Hypothalamus (tissue), 51 donors: ENCODE data around the gene LYZL2.
"Not testable (repeated sequence)": the region's sequence is repeated elsewhere in the genome, so short reads cannot be mapped to it uniquely, and the experiment has no call there.

Experiments
- DNase-seq, 51 donors: peaks; one replicate each; lab custom pipeline; 2025; lab: John Stamatoyannopoulos, UW

The LYZL2 gene

DNA sequence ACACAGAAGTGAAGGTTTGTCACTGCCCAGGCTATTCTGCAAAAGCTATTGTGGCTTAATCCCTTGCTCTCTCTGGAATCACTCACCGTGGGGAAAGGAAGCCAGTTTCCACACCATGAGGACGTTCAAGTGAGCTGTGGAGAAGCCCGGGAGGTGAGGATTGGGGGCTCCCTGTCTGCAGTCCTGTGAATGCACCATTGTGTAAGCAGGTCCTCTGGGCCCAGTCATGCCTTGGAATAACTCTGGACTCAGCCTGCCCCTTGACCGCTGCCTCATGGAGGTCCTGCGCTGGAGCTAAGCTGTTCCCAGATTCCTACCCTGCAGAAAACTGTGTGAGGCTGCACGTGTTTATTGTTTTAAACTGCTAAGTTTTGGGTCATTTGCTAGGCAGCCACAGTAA is 33.5 kb downstream of the LYZL2 start:
- DNase-seq = no peak

DNA sequence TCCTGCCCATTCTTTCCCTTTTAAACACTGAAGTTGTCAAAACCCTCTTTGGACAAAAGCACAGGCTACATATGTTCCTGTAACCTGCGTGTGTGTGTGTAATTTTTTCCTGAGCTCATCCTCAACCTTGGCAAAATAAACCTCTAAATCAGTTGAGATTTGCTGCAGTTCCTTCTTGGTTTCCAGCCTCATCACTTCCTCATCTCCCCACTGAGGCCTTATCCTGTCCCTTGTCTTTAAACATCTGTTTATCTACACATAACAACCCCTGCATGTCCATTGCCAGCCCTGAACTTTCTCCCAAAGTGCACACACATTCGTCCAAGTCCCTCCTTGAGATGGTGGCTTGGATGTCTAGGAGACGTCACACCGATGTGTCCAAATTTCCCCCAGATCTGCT is 35.5 kb downstream of the LYZL2 start:
- DNase-seq = no peak

DNA sequence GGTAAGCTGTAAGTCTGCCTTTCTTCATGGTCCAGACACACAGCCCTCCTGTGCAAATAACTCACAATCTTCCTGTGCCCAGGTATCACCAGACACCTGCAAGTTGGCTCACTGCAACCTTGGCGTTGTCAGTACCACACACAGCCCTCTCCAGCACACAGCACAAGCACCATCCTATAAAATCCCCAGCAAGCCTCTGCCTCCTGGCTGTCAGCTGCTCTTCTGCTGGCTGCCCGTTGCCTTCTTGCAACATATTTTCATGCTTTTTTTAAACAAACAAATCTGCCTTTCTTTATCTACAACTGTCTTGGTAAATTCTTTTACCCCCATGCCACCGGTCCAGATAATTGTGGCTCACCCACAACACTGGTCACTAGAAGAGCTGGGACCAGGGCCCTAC is 36.8 kb downstream of the LYZL2 start:
- DNase-seq = not testable (repeated sequence)

DNA sequence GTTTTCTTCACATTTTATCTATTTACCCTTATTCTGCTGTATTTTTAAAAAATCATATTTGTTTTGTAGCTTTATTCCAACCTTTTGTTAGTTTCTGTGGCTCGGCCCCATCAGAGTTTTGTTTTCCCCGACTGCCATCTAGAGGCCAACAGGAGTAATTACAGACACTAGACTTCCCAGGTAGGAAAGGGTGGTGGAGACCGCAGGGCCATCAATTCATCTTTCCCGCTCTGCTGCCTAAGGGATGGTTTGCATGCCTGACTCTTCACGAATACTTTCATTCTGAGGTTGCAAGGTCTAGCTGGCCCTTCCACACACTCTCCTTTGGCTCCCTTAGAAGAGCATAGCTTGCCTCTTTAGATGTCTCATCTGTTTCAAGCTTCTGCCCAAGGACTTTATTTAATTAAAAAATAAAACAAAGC is 38.3 kb downstream of the LYZL2 start:
- DNase-seq = peak in 21 of 51 donors; percentile 2 to 54 (median 12)

DNA sequence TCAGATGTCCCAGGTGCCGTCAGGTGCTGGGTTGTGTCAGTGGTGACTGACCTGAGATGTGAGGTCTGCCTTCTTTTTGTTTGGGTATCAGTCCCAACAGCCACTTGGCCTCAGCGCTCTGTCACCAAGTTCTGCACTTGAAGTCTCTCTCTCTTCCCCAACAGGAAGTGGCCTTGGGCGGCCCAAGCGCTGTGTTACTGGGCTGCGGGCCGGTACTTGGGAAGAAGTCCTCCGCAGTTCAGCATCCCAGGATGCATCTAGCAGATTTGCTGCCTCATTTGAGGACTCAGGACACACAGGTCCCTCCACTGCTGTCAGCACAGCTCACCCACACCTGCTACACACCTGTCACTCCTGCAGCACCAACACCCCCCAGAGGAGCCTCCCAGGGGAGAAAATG is 40.1 kb downstream of the LYZL2 start:
- no peak for DNase-seq

DNA sequence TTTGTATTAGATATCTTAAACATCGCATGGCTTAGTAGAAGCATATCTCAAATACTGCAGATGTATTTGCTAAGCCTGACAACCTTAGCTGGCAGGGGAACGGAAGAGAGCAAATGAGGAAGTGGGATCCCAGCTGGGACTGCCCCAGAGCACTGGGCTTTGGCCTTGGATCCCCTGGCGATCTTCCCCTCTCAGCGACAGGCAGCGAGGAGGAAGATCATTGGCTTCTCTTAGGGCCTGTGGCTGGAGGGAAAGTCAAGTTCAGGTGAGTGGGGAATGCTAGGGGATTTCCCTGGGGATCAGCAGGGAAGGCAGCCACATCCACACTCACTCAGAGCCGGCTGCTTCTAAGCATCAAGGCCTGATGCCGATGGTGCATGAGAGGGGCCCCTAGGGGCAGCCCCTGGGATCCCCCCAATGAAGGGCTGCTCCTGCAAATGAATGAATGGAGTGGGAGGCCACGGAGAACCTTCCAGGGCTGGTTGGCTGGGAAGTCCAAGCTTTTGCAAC is 42.0 kb downstream of the LYZL2 start:
- peak in 4 of 51 donors; percentile 2 to 11 (median 4) for DNase-seq

DNA sequence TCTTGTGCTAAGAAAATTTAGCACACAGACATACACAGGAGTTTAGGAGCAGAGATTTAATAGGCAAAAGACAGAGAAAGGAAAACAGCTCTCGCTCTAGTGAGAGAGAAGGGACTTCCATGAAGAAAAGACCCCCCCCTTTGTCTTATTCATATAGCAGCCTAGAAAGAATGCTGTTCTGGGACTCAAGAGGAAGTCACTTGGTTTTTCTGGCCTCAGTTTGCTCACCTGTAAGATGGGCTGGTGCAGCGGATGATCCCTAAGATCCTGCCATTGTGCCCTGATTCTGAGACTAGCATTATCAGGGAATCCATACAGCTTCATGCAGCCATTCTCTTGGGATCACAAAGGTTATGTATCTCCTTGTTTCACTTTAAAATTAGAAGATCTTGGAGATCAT is 42.7 kb downstream of the LYZL2 start:
- no peak for DNase-seq

DNA sequence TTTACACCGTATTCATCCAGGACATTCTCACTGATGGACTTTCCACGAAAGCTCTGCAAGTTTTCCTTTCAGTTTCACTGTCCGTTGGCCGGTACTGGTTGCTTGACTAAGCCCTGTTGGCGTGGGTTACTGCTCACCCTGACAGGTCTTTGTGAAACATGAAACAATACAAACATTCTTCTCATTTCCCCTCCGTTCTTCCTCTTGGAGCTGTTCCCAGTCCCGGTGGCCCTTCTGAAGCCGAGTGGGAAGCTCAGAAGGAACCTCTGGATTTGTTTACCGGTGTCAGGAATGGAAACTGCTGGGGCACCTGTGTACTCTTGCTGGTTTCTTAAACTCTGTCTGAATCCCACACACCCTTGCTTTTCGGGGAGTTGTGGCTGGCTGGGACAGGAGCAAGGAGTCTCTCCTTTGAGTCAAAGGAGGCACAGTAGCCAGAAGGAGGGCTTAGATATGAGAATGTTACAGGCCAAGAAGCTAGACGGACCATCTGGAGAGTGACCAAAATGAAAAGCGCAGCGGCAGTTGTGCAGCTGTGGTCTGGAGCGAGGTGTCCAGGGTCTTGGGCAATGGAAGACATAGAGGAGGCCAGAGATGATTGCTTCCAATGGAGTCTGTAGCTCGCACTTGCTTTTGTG is 45.7 kb downstream of the LYZL2 start:
- DNase-seq = peak in 24 of 51 donors; percentile 2 to 44 (median 18)

DNA sequence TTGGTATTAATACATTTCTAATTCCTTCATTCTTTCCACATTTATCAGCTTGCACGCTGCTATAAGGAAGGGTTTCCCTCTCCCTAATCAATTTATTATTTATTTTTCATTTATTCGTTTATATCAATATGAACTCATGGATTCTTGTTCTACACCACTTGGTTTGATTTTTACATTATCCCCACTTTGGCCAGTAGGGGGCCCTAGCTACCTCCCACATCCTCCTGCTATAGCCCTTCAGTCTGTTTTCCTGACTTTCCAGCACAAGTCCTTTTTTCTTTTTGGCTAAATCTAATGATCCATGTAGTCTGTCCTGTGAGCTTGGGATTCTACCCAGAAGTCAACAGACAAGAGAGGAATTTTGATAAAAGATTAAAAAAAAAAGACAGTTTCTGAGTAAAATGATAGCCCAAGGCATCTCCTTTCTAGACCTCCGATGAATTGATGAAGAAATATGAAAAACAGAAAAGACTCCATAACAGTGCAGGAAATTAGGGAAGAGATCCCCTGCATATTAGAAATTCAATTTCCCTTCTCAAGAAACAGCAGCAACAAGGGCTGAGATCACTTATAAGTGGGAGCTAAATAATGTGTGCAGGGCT is 47.7 kb downstream of the LYZL2 start:
- DNase-seq = peak in 4 of 51 donors; percentile 1 to 6 (median 4)

DNA sequence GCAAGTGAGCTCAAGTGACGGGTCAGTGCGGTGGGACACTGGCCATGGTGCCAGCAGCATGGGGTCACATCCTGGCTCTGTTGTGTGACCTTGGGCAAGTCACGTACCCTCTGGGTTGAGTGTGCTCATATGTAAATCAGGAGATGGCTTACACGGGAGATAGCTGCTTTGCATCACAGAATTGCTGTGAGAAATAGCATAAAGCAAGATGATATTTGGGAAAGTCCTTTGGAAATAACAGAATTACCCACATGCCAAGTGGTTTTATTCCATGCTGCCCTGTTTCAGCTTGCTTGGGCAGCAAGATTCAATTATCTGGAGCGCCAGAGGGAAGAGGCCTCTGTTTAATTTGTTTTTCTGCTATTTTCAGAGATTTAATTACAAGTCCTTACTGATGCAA is 48.9 kb downstream of the LYZL2 start:
- DNase-seq = no peak

DNA sequence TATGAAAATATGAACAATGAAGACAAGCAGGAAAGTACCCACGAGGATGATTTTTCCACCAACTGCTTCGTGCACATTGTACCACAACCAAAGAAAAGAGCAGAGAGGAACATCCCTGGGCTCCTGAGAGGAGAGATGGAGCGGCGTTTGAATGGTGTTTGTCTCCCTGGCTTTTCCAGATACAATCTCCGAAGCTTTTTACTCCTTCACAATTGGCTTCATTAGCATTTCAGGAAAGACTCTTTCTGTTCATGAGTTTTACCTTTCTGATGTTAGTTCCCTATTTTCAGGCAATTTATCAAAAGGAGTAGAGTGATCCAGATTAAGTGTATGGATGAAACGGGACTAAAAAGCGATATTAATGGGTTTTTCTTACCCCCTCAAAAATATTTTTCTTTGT is 49.3 kb downstream of the LYZL2 start:
- no peak for DNase-seq

DNA sequence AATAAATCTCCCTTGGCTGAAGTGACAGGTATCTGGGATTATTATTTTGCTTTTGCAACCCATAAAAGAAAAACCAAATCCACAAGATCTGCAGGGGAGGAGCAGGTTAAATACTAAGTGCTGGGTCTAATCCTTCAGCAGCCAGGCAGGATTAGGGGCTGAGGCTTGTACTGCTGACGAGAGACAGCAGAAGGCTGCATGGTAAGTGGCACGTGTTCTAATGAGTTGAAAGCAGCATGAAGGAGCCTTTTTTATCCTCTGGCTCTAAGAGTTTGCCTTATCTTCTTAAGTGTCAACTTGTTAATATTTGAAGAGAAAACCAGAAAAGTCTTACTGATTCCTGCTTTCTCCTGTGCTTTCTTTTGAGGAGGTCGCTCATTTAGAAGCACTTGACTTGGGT is 50.0 kb downstream of the LYZL2 start:
- DNase-seq = no peak

DNA sequence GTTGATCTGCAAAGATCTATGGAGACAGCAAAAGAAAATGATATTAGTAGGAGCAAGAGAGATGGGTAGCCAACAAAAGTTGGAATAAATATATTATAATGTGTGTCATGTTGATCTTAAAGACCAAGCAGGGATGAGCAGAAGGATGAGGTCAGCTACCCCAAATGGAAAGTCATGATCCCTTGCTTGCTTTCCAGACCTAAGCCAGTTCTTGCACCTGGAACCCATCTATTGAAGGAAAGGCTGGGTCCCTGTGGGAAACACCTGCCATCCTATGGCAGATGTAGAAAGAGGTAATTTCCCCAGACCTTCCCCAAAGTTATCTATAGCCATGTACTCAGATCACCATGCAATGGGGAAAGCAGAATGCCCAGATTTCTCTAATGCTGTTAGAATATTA is 52.5 kb downstream of the LYZL2 start:
- DNase-seq = no peak

DNA sequence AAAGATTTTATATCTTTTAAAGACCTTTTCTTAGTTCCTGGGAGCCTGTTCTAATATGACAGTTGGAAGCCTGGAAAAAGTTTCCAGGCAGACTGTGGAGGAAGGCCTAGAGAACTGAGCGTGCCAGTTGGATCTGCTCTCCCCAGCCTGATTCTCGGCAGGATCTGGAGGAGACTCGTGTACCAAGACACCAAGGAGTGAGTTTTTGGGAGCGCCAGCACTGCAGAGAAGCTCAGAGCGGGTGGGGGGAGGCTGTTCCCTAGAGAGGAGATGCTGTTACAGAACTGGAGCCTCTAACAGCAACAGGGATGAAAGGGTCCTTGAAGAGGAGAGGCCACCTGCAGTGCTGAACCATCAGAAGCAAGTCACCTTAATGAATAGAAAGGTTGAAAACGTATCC is 52.9 kb downstream of the LYZL2 start:
- no peak for DNase-seq

DNA sequence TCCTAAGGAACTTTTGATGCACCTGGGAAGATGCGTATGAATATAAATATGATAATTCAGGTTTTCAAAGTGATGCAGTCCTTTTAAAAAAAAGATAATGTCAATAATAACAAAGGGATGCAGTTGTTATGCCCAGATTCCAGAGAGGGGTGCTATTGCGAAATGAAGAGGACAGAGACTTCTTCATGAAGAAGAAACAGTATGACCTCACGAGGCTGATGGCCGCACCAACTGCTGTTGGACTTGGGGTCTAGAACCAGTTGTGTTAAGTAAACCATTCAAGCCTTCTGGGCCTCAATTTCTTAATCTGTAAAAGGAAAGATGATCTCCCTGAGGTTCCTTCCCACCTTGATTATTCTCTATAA is 55.1 kb downstream of the LYZL2 start:
- DNase-seq = no peak

DNA sequence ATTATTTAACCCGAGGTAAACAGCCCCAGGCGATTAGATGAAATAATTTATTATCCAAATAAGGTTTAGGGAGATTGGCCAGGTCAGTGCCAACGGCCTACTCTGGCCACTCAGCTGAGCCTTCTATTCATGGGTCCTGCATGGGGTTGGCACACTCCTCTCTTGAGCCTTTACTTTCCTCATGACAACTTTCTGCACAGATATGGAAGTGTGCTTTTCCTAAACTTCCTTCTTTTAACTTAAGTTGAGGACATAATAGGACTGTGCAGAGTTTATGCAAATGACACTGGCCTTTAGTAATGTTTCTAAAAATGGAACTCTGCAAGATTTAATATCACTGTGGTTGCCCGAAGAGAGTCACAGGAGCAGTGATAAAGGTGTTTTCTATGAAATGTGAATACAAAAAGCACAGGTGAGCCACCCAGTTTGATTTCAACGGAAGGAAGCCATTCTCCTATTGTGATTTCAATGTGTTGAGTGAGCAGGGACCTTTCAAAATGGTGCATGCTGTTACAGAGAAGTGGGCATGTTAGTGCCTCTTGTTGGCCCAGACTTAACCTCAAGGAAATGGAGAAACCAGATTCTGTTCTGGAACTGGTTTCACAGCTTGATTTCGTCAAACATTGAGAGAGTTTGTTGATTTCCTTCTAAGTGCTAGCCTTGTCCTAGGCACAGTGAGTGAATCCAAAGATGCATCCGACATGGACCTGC is 55.7 kb downstream of the LYZL2 start:
- no peak for DNase-seq

DNA sequence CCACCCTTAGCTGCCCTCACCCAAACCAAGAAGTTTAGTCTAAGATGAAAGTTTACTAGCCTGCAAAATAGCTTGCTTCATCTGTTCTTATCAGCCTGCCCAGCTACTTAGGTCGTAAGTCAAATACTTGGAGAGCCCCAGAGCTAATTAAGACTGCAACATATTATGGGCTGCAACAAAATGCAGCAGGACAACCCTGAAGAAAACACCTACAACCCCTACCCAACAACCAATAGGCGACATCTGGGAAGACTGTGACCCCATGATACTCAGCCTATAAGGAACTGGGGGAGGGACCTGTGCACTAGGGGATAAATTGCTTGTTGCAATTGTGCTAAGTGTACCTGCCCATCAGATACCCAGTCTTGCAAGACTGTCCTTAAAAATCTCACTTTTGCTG is 64.1 kb downstream of the LYZL2 start:
- DNase-seq = no peak

DNA sequence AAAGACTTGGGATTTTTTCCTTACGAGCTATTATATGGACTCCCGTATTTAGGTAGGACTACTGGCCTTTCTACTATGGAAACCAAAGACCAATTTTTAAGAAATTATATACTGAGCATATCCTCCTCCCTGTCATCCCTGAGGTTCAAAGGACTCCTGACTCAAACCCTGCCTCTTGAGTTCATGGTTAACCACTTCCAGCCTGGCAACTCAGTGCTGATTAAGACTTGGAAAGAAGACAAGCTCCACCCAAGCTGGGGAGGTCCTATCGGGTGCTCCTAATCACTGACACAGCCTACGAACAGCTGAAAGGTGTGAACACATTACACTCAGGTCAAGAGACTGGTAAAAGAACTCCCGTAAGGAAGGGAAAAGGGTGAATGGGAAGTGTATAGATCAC is 66.8 kb downstream of the LYZL2 start:
- no peak for DNase-seq
